Thyroid gland (tissue), 4 donors: ENCODE results near the gene USP8. TPM values are rescaled to one million over a fixed set of nuclear protein-coding genes. Genes with fewer than 3 reads are reported as not detected.

Experiments used
- DNase-seq, 2 donors: peaks; one replicate each; pipeline ENCODE4 v3.0.0-alpha.2; 2019
- H3K27ac ChIP-seq, 3 donors: fragments of 200-600 bp; sonication (generic); 1 replicate in 2 of 3; 2 replicates in 1 of 3; pipeline ENCODE4 v1.5.1; 2016 to 2019; ENCODE audit warnings: mild to moderate bottlenecking in 1 of 3, moderate library complexity in 1 of 3
- H3K27me3 ChIP-seq: fragments of 200-600 bp; sonication (generic); one replicate; pipeline ENCODE4 v1.5.1; 2019
- H3K36me3 ChIP-seq, 2 donors: fragments of 200-600 bp; sonication (generic); one replicate each; pipeline ENCODE4 v1.5.1; 2016 to 2019
- H3K4me1 ChIP-seq, 2 donors: fragments of 200-600 bp; sonication (generic); one replicate each; pipeline ENCODE4 v1.5.1; 2017 to 2019
- H3K4me3 ChIP-seq, 3 donors: fragments of 200-600 bp; sonication (generic); replicated peaks in 1 of 3; 1 replicate in 2 of 3; 2 replicates in 1 of 3; pipeline ENCODE4 v1.5.1; 2016; ENCODE audit warnings: mild to moderate bottlenecking in 1 of 3
- H3K9me3 ChIP-seq: fragments of 200-600 bp; sonication (generic); one replicate; pipeline ENCODE4 v1.5.1; 2017
- CTCF ChIP-seq, 6 experiments: fragments of 200-600 bp in 3 of 6; fragments of 450-650 bp in 3 of 6; sonication (generic) in 3 of 6; IDR thresholded peaks; one replicate each; pipeline ENCODE4 v1.5.1; 2016 to 2019; ENCODE audit warnings: antibody characterized with exemption in 6 of 6, mild to moderate bottlenecking in 2 of 6, inconsistent platforms in 1 of 6, moderate library complexity in 1 of 6
- POLR2A ChIP-seq, 2 donors: fragments of 450-650 bp; IDR thresholded peaks; one replicate each; pipeline ENCODE4 v1.6.1; 2017; ENCODE audit warnings: antibody characterized with exemption in 2 of 2, mild to moderate bottlenecking in 2 of 2, moderate library complexity in 1 of 2
- WGBS, 2 donors: methylation state at CpG; one replicate each; pipeline ENCODE4 v1.1.5; 2017; 5-methylcytosine and 5-hydroxymethylcytosine counted together
- intact Hi-C: fragments of 100-400 bp; cut with DNase I; formaldehyde crosslinking; loops from one replicate; pipeline ENCODE4 v1.15.1; 2023
- total RNA-seq, 4 donors: library from RNA; depleted of rRNA; stranded (reverse); fragments of >200 nt; gene quantifications; one replicate each; pipeline ENCODE4 v1.2.3, GENCODE V29; 2016

USP8 gene
- total RNA-seq, 4 donors from 2014 or later, result 62.8 to 89.6 (median 87.9) TPM

- Histone ChIP-seq H3K36me3 (no peaks in the 10 kb centered on the region), H3K4me3 (no peak overlapping the region), H3K27me3 (no peaks in the 10 kb centered on the region), H3K27ac (no peak overlapping the region), H3K4me1 (no peaks in the 10 kb centered on the region), H3K9me3 (no peaks in the 10 kb centered on the region)
- intact Hi-C loops, result no loop called here
- no peak for DNase-seq
- 81 to 85% methylated on average over 7 of the region's 7 CpGs for WGBS, 2 donors
- TF ChIP-seq CTCF (IDR thresholded peaks at IDR 0.05), result no peak
Measured at GRCh38 chr15:50549326-50549725, 125.1 kb downstream of the USP8 start.

GRCh38 chr15:50552238-50552637, 128.0 kb downstream of the USP8 start:
- H3K27ac ChIP-seq, result no peak overlapping the region
- DNase-seq, result no peak
- no peaks in the 10 kb centered on the region for H3K36me3 ChIP-seq
- intact Hi-C loops, result no loop called here
- TF ChIP-seq CTCF (IDR thresholded peaks at IDR 0.05) (no peak), POLR2A (IDR thresholded peaks at IDR 0.05) (no peak)
- WGBS, 2 donors, result 92 to 94% methylated on average over 4 of the region's 4 CpGs
- H3K9me3 ChIP-seq, result no peaks in the 10 kb centered on the region
- H3K4me3 ChIP-seq, result no peak overlapping the region
- no peaks in the 10 kb centered on the region for H3K27me3 ChIP-seq
- no peaks in the 10 kb centered on the region for H3K4me1 ChIP-seq

- 96 to 97% methylated on average over 2 of the region's 2 CpGs for WGBS, 2 donors
- intact Hi-C loops, result no loop called here
Measured at GRCh38 chr15:50556642-50557371, 132.6 kb downstream of the USP8 start.

GRCh38 chr15:50558012-50558411, 133.8 kb downstream of the USP8 start:
- Histone ChIP-seq H3K27me3 (no peaks in the 10 kb centered on the region), H3K36me3 (peaks cover 10 to 11% of the 10 kb centered on the region in 2 donors), H3K27ac (no peak overlapping the region), H3K9me3 (no peaks in the 10 kb centered on the region), H3K4me3 (no peak overlapping the region), H3K4me1 (peaks cover 0 to 3% of the 10 kb centered on the region in 2 donors)
- intact Hi-C loops, result no loop called here
- 93 to 96% methylated on average over 2 of the region's 2 CpGs for WGBS, 2 donors
- no peak for DNase-seq
- TF ChIP-seq CTCF (IDR thresholded peaks at IDR 0.05), result no peak
- TF ChIP-seq POLR2A (IDR thresholded peaks at IDR 0.05), result no peak

More at GRCh38 chr15:50556642-50557371, 132.6 kb downstream of the USP8 start:
- TF ChIP-seq CTCF (IDR thresholded peaks at IDR 0.05) (no peak), POLR2A (IDR thresholded peaks at IDR 0.05) (no peak)
- Histone ChIP-seq H3K27me3 (no peaks in the 10 kb centered on the region), H3K4me3 (no peak overlapping the region), H3K9me3 (no peaks in the 10 kb centered on the region), H3K27ac (no peak overlapping the region), H3K4me1 (no peaks in the 10 kb centered on the region), H3K36me3 (peaks cover 9 to 10% of the 10 kb centered on the region in 2 donors)
- DNase-seq, result no peak
